ENCODE results near the gene C11orf91. TPM values are rescaled to one million over a fixed set of nuclear protein-coding genes. Genes with fewer than 3 reads are reported as not detected.

The C11orf91 gene
- total and polyA plus RNA-seq, 2 of the 8 experiments (the other 6 are each of a cell fraction or from before 2014, with no cell fraction given): not detected

GRCh38 chr11:33690290-33691065 is 10.1 kb downstream of the C11orf91 start:
- Histone ChIP-seq H4K5ac (ENCODE audit: insufficient read length, low read depth, low read length) (no peak overlapping the region), H3K79me1 (ENCODE audit: low read depth, low read length) (no peaks in the 10 kb centered on the region), H3K23ac (ENCODE audit: insufficient read length) (no peak overlapping the region), H3K79me2 (ENCODE audit: control insufficient read depth in 1 of 2, insufficient read depth in 2 of 2, low read length in 2 of 2) (no peaks in the 10 kb centered on the region), H3K27ac (ENCODE audit: low read depth, low read length) (no peak overlapping the region), H3K4me1 (replicated peaks in 1 of 4; ENCODE audit: control insufficient read depth in 3 of 4, insufficient read depth in 4 of 4, low read length in 3 of 4) (peaks cover 2 to 16% (median 9%) of the 10 kb centered on the region in 4 experiments), H2BK15ac (ENCODE audit: low read length) (no peak overlapping the region), H3K56ac (replicated peaks; ENCODE audit: insufficient read length, low read depth, low read length) (no peak overlapping the region), H3K4me2 (ENCODE audit: insufficient read depth in 1 of 2, low read depth in 2 of 2, low read length in 2 of 2) (no peak overlapping the region), H3K14ac (ENCODE audit: insufficient read length) (no peak overlapping the region), H4K91ac (replicated peaks; ENCODE audit: insufficient read length, low read length) (no peak overlapping the region), H3K9ac (replicated peaks in 1 of 4; ENCODE audit: extremely low read depth in 1 of 4, low read depth in 3 of 4, low read length in 3 of 4) (no peak overlapping the region), H2AK5ac (ENCODE audit: low read depth, low read length) (no peak overlapping the region), H3K4me3 (ENCODE audit: extremely low read depth in 1 of 4, insufficient read depth in 2 of 4, low read depth in 3 of 4, low read length in 4 of 4) (no peak overlapping the region), H4K20me1 (replicated peaks in 1 of 2; ENCODE audit: control insufficient read depth in 1 of 2, insufficient read depth in 2 of 2, low read length in 2 of 2) (no peaks in the 10 kb centered on the region), H3K36me3 (ENCODE audit: control insufficient read depth in 2 of 4, insufficient read depth in 4 of 4, low read length in 3 of 4) (no peaks in the 10 kb centered on the region), H3K18ac (ENCODE audit: extremely low read depth, low read length) (no peak overlapping the region), H2BK12ac (ENCODE audit: low read depth, low read length) (no peak overlapping the region; the same call in 1 of the 2 replicates), H2BK120ac (replicated peaks; ENCODE audit: low read depth, low read length) (no peak overlapping the region), H3K4ac (replicated peaks; ENCODE audit: insufficient read length, low read depth, low read length) (no peak overlapping the region), H2BK5ac (ENCODE audit: low read depth, low read length) (no peak overlapping the region), H4K8ac (ENCODE audit: extremely low read depth, insufficient read depth, low read length) (no peak overlapping the region), H3K23me2 (ENCODE audit: low read depth, low read length) (no peaks in the 10 kb centered on the region), H3K9me3 (ENCODE audit: insufficient read depth in 2 of 2, low read depth in 1 of 2, low read length in 1 of 2) (no peaks in the 10 kb centered on the region), H2BK20ac (ENCODE audit: low read length) (no peak overlapping the region), H2AFZ (ENCODE audit: low read length) (no peak overlapping the region), H3K27me3 (replicated peaks in 1 of 4; ENCODE audit: control insufficient read depth in 3 of 4, extremely low read depth in 1 of 4, insufficient read depth in 3 of 4, low read length in 3 of 4) (no peaks in the 10 kb centered on the region)
- ChIA-PET POLR2A (ENCODE audit: partially characterized antibody) (interaction anchor here (2.2 kb wide), 1 partner anchor 10 kb away, joined by 9 read pairs; the partner anchor contains the start of gene C11orf91), CTCF (ENCODE audit: partially characterized antibody) (interaction anchor here (0.8 to 14.5 kb wide), 12 partner anchors 17 to 326 kb away, joined by 3 to 167 read pairs (median 4); partner anchors contain the start of genes CD59 and FBXO3)
- no peak for FAIRE-seq
- DNase-seq (ENCODE audit: low read depth in 1 of 2, low spot score in 2 of 2): no peak
- 94% methylated on average over 8 of the region's 8 CpGs; no CpG with 5 or more reads in 1 of the 2 experiments for WGBS, 2 experiments (ENCODE audit: extremely low coverage in 1 of 2, insufficient coverage in 1 of 2, insufficient read length in 1 of 2, insufficient replicate concordance in 2 of 2, low coverage in 1 of 2, low lambda C conversion rate in 2 of 2, missing lambda C conversion rate in 1 of 2)
- TF ChIP-seq CBX5 (IDR thresholded peaks at IDR 0.05; ENCODE audit: low read depth, low read length) (no peak), CBX8 (IDR thresholded peaks at IDR 0.05; ENCODE audit: borderline replicate concordance, low read depth, low read length) (no peak), SUZ12 (IDR thresholded peaks at IDR 0.05; ENCODE audit: low read length) (no peak), FOSL1 (IDR thresholded peaks at IDR 0.05; ENCODE audit: insufficient read depth, low read depth, low read length) (no peak), CEBPB (IDR thresholded peaks at IDR 0.05; ENCODE audit: low read depth, low read length) (no peak), TBP (IDR thresholded peaks at IDR 0.05; ENCODE audit: low read depth, low read length) (no peak), POU5F1 (IDR thresholded peaks at IDR 0.05; ENCODE audit: low read depth, low read length) (no peak), CHD2 (IDR thresholded peaks at IDR 0.05; ENCODE audit: low read length) (no peak), SAP30 (IDR thresholded peaks at IDR 0.05; ENCODE audit: insufficient read depth, insufficient replicate concordance, low read length) (no peak), CTBP2 (IDR thresholded peaks at IDR 0.05; ENCODE audit: borderline replicate concordance, insufficient read depth, insufficient read length, low read length) (no peak), BRCA1 (IDR thresholded peaks at IDR 0.05; ENCODE audit: low read depth, low read length) (no peak), CREB1 (IDR thresholded peaks at IDR 0.05) (no peak), RXRA (IDR thresholded peaks at IDR 0.05; ENCODE audit: insufficient read depth, low read depth, low read length) (no peak)

All from H1 (cell line).